SH-SY5Y (cell line): Measurements from ENCODE around the gene H1-8.

Experiments
- GATA2 ChIP-seq: IDR thresholded peaks from 2 replicates; pipeline ENCODE4 v1.6.1; 2011; ENCODE audit warnings: mild to moderate bottlenecking, low read depth, low read length
- GATA3 ChIP-seq: IDR thresholded peaks from 2 replicates; pipeline ENCODE4 v1.6.1; 2011; ENCODE audit warnings: low read depth, mild to moderate bottlenecking, low read length, moderate library complexity

DNA sequence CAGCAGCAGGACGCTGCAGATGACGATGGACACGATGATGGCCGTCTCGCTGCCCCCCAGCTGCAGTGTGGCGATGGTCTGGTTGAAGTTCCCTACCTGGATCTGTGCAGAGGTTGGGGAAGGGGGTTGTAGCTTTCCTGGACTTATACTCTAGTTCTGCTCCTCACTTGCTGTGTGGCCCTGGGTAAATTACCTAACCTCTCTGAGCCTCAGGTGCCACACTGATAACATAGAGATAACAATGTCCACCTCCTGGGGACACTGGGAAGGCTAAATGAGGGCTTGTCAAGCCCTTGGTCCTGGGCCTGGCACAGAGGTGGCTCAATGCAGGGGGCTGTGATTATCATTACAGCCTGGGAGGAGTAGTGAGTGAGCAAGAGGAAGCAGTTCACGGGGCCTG lies 26.9 kb downstream of the H1-8 start:
- TF ChIP-seq GATA2 = no peak
- TF ChIP-seq GATA3 = no peak
